ENCODE measurements around the gene AMPD1.

DNA sequence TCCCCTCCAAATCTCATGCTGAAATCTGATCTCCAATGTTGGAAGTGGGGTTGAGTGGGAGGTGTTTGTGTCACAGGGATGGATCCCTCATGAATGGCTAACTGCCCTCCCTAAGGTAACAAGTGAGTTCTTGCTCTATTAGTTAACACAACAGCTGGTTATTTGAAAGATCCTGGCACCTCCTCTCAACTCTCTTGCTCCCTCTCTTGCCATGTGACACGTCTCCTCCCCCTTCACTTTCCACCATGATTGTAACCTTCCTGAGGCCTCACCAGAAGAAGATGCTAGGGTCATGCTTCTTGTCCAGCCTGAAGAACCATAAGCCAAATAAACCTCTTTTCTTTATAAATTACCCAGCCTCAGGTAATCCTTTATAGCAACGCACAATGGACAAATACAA is 54.0 kb downstream of the AMPD1 start:
- TF ChIP-seq, protein P1, sequence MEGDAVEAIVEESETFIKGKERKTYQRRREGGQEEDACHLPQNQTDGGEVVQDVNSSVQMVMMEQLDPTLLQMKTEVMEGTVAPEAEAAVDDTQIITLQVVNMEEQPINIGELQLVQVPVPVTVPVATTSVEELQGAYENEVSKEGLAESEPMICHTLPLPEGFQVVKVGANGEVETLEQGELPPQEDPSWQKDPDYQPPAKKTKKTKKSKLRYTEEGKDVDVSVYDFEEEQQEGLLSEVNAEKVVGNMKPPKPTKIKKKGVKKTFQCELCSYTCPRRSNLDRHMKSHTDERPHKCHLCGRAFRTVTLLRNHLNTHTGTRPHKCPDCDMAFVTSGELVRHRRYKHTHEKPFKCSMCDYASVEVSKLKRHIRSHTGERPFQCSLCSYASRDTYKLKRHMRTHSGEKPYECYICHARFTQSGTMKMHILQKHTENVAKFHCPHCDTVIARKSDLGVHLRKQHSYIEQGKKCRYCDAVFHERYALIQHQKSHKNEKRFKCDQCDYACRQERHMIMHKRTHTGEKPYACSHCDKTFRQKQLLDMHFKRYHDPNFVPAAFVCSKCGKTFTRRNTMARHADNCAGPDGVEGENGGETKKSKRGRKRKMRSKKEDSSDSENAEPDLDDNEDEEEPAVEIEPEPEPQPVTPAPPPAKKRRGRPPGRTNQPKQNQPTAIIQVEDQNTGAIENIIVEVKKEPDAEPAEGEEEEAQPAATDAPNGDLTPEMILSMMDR (conservative IDR thresholded peaks at IDR 0.05; ENCODE audit: low read depth in 2 of 2), result no peak
- no peak for TF ChIP-seq REST (IDR thresholded peaks at IDR 0.05; ENCODE audit: unreplicated experiment)
- TF ChIP-seq NANOG (IDR thresholded peaks at IDR 0.05; ENCODE audit: borderline replicate concordance), result no peak
- no peak for TF ChIP-seq STAT1 (IDR thresholded peaks at IDR 0.05; ENCODE audit: unreplicated experiment)
- TF ChIP-seq POLR2AphosphoS5 (IDR thresholded peaks at IDR 0.05; ENCODE audit: low read depth), result no peak
- no peak for TF ChIP-seq EZH2phosphoT487 (IDR thresholded peaks at IDR 0.05; ENCODE audit: unreplicated experiment)
- no peak for TF ChIP-seq EZH2 (IDR thresholded peaks at IDR 0.05; ENCODE audit: low read depth, unreplicated experiment)
- no peak for TF ChIP-seq ZNF331 (CRISPR knock-in tag; IDR thresholded peaks at IDR 0.05; ENCODE audit: low read depth)
